Lower leg skin (tissue), 4 donors: ENCODE data around the gene EPB41. TPM values are rescaled to one million over a fixed set of nuclear protein-coding genes. Genes with fewer than 3 reads are reported as not detected.

ENCODE experiments used
- DNase-seq, 2 donors: peaks; one replicate each; pipeline ENCODE4 v3.0.0-alpha.2; 2019; ENCODE audit warnings: low spot score in 2 of 2
- H3K4me3 ChIP-seq: fragments of 200-600 bp; sonication (generic); 2 replicates; pipeline ENCODE4 v1.5.1; 2017; ENCODE audit warnings: mild to moderate bottlenecking, low read depth; ENCODE audit not compliant: poor library complexity, severe bottlenecking
- POLR2A ChIP-seq, 2 donors: fragments of 450-650 bp; IDR thresholded peaks; one replicate each; pipeline ENCODE4 v1.6.1; 2016 to 2017; ENCODE audit warnings: antibody characterized with exemption in 2 of 2, mild to moderate bottlenecking in 1 of 2, moderate library complexity in 1 of 2
- WGBS, 2 donors: methylation state at CpG; one replicate each; pipeline ENCODE4 v1.1.5; 2018; 5-methylcytosine and 5-hydroxymethylcytosine counted together
- intact Hi-C: fragments of 100-400 bp; cut with DNase I; formaldehyde crosslinking; loops from one replicate; pipeline ENCODE4 v1.15.0; 2023; ENCODE audit warnings: low total_unique reads
- total RNA-seq, 4 donors: library from RNA; depleted of rRNA; stranded (reverse); fragments of >200 nt; gene quantifications; one replicate each; pipeline ENCODE4 v1.1.0, GENCODE V29; 2016
- TF ChIP-seq, protein P1 (sequence below), 3 donors: fragments of 450-650 bp; IDR thresholded peaks; one replicate each; pipeline ENCODE4 v1.5.1; 2016; ENCODE audit warnings: antibody characterized with exemption in 3 of 3, mild to moderate bottlenecking in 3 of 3, moderate library complexity in 2 of 3

The EPB41 gene
- total RNA-seq, 4 donors from 2014 or later, result 41.1 to 60.2 (median 50.3) TPM

DNA sequence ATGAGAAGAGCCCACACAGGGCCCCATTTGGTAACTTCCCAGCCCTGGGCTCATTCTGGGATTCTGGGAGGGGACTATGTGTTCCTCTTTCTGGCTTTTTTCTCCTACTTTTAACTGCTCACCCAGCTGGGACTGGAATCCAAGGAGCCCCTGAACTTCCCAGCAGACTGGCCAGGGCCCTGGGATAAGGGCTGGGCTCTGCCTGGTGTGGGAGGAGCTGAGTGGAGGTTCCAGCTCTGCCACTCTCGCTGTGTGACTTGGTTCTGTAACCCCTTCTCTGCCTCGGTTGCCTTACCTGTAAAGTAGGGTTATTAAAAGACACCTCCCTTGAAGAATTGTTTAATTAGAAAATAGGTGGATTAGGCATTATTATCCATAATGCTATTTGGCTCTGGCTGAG is 19.6 kb upstream of the EPB41 start:
- no peak for DNase-seq
- no peak overlapping the region for H3K4me3 ChIP-seq
- TF ChIP-seq, protein P1, sequence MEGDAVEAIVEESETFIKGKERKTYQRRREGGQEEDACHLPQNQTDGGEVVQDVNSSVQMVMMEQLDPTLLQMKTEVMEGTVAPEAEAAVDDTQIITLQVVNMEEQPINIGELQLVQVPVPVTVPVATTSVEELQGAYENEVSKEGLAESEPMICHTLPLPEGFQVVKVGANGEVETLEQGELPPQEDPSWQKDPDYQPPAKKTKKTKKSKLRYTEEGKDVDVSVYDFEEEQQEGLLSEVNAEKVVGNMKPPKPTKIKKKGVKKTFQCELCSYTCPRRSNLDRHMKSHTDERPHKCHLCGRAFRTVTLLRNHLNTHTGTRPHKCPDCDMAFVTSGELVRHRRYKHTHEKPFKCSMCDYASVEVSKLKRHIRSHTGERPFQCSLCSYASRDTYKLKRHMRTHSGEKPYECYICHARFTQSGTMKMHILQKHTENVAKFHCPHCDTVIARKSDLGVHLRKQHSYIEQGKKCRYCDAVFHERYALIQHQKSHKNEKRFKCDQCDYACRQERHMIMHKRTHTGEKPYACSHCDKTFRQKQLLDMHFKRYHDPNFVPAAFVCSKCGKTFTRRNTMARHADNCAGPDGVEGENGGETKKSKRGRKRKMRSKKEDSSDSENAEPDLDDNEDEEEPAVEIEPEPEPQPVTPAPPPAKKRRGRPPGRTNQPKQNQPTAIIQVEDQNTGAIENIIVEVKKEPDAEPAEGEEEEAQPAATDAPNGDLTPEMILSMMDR (IDR thresholded peaks at IDR 0.05), result no peak
- intact Hi-C loops, result no loop called here
- 50 to 65% methylated on average over 2 of the region's 2 CpGs for WGBS, 2 donors

DNA sequence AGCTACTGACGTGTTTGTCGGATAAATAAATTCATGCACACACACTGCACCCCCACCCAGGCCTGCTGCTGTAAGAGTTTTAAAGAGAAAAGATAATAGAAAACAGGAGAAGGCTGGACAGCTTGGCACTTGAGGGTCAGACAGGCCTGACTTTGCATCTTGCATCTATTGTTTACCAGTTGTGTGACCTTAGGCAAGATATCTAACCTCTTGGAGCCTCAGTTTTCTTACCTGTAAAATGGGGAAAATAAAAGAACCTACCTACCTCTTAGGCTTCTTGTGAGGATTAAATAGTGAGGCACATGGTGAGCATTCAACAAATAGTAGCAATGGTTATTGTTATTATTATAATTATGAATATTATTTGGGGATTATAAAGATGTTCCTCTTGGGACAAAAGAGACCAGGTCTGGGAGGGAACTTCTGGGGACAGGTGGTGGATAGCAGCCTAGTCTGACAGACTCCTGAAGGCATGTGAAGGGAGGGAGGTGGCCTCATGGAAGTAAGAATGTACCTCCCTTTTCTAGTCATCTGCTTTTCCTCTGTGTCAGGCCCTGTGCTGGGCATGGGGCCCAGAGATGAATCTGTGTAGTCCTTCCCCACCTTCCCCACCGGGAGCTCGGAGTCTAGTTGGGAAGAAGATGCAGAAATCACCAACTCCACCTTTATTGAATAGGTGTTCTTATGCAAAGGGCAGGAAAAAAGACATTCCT is 18.3 kb upstream of the EPB41 start:
- DNase-seq, result no peak
- no peak overlapping the region for H3K4me3 ChIP-seq
- 63% methylated on average over 4 of the region's 4 CpGs for WGBS, 2 donors
- intact Hi-C loops, result no loop called here
- no peak for TF ChIP-seq POLR2A (IDR thresholded peaks at IDR 0.05)
- TF ChIP-seq, protein P1 (IDR thresholded peaks at IDR 0.05), result no peak

DNA sequence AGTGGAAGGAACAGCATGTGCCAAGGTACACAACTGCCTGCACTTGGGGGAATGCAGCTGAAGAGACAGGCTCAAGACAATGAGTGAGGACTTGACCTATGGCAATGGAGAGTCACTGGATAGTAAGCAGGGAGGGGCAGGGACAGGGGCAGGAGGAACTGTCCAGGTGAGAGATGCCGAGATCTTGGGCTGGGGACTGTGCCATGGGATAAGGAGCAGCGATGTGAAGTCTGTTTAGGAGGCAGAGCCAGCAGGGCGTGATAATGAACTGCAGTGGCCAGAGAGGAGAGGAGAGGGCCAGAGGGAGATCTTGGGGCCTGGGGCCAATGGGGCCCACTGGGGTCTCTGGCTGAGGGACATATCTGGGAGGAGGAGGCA is 17.8 kb upstream of the EPB41 start:
- 58 to 72% methylated on average over 3 of the region's 3 CpGs for WGBS, 2 donors
- H3K4me3 ChIP-seq, result no peak overlapping the region
- no peak for DNase-seq
- TF ChIP-seq POLR2A (IDR thresholded peaks at IDR 0.05), result no peak
- TF ChIP-seq, protein P1 (IDR thresholded peaks at IDR 0.05), result no peak
- intact Hi-C loops, result no loop called here

DNA sequence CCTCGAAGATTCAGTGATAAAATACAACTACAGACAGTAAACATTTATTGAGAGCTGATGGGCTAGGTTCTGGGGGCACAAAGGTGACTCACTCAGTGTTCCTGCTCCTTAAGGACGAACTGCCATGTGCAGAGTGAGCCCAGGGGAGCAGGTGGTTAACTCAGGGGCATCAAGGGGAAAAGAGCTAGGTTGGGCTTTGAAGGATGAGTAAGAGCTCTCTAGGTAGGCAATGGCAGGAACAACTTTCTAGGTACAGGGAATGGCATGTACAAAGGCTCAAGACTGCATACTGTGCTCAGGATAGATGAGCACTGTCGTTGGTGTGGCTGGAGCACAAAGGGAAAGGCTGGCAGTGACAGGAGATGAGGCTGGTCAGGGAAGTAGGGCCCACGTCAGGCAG is 16.6 kb upstream of the EPB41 start:
- intact Hi-C loops, result no loop called here
- no peak overlapping the region for H3K4me3 ChIP-seq
- WGBS, 2 donors, result 75 to 89% methylated on average over 4 of the region's 4 CpGs
- TF ChIP-seq, protein P1 (IDR thresholded peaks at IDR 0.05), result no peak
- no peak for TF ChIP-seq POLR2A (IDR thresholded peaks at IDR 0.05)
- no peak for DNase-seq

DNA sequence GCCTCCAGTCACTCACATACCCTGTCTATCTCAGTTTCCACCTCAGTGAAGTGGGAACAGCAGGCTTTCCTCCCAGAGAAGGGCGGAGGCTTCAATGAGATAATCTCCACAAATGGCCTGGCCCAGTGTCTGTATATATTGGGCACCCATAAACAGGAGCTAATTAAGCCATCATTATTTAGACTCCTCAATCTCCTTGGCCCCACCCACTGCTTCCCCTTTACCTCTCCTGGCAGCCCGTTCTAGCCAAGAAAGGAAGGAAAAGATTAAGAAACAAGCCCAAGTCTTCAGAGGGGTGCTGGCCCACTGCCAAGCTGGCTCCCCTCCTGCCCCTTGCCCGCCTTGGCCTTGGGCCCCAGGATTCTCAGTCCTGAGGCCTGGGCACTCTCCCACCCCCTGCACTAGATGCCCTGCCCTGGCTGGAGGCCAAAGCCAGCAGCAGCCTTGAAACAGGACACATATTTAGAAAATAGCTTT is 15.9 kb upstream of the EPB41 start:
- WGBS, 2 donors, result 56% methylated on average over 3 of the region's 3 CpGs

More for the DNA sequence above, 15.9 kb upstream of the EPB41 start:
- H3K4me3 ChIP-seq, result no peak overlapping the region
- intact Hi-C loops, result no loop called here
- TF ChIP-seq POLR2A (IDR thresholded peaks at IDR 0.05), result no peak
- TF ChIP-seq, protein P1 (IDR thresholded peaks at IDR 0.05), result no peak
- DNase-seq, result no peak
